Epidermal melanocyte (primary cell): ENCODE measurements around the gene SUSD1.
A peak's percentile ranks its signal among the peaks of the same experiment; 100 is the strongest.

Experiments
- DNase-seq: peaks from one replicate; pipeline ENCODE4 v3.0.0; 2011; ENCODE audit warnings: low spot score; ENCODE audit not compliant: insufficient read length

The SUSD1 gene

GRCh38 chr9:112042769-112043168 is 132.3 kb downstream of the SUSD1 start:
- DNase-seq = no peak

- DNase-seq = no peak
Measured at GRCh38 chr9:112042244-112042638, 132.9 kb downstream of the SUSD1 start.

DNA sequence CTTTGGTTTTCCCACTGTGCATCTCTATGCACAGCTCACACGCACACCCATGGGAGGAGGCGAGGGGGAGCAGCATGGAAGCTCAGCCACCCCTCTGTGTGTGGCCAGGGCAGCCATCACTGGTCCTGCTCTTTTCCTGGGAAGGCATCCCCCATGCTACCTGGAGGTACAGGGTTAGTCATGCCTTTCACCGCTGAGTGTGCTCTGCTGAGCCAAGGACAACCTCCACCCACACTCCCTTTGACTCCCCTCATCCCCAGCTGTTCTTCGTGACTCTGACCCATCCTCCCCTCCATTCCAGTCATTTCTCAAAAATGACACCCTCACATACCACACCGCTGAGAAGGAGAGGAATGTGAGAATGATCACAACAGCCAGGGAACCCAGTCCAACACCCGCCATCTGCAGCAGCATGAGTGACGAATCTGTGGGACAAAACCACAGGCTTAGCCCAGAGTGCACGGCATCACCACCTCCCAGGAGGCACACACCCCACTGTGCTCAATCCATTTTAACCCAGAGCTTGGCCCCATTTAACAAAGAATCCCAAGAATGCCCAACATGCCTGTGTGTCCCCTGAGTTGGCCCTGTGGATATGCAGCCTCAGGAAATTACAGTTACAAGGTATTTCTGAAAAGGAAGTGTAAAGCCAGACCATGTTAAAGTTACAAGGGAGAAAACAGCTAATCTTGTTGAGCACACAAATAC is 133.4 kb downstream of the SUSD1 start:
- DNase-seq = peak; percentile 46

- DNase-seq = no peak
Measured at GRCh38 chr9:112041199-112041535, 133.9 kb downstream of the SUSD1 start.

DNA sequence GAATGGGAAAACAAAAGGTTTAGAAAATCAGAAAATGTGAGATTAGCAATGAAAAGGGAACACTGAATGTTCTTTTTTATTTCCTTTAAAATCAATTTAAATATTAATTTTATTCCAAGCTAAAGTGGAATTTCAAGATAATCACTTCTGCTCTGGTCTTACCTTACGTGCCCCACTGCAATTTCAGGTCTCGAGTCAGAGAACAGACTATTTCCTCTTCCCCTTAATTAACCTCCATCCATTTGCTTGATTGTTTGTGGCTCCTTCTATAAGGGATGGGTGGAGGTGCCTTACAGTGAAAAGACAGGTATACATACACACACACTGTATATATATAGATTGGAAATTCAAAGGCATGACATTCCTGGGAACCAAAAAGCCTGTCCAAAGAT is 137.1 kb downstream of the SUSD1 start:
- DNase-seq = no peak

DNA sequence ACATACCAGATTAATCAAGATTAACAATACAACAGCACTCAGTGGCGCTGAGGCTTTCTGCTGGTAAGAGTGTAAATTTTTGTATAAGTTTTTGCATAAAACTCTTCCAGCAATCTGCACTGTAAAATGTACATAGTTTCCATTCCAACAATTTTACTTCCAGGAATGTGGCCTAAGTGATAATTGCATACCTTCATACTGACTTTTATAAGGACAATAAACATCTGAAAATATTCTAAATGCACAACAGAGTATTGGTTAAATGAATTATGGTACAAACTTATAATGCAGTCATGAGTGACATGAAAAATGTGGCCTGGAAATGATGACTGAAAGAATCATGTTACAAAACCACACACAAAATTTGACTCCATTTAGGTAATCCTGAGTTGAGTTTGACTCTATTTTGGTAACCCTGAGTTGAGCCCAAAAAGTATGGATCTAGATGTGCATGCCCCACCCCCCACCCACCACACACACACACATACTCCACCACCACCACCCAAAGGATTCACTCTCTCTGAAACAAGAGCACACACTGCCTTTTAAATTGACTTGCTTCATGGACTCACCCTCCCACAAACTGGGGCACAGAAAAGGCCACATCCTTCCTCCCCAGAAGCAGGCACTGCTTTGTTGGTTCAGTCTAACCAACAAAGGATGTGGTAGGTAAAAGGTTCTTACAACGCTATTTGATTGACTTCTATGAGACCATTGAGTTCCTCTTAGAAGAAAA is 137.6 kb downstream of the SUSD1 start:
- DNase-seq = no peak

GRCh38 chr9:112035166-112035826 is 139.8 kb downstream of the SUSD1 start:
- DNase-seq = no peak

DNA sequence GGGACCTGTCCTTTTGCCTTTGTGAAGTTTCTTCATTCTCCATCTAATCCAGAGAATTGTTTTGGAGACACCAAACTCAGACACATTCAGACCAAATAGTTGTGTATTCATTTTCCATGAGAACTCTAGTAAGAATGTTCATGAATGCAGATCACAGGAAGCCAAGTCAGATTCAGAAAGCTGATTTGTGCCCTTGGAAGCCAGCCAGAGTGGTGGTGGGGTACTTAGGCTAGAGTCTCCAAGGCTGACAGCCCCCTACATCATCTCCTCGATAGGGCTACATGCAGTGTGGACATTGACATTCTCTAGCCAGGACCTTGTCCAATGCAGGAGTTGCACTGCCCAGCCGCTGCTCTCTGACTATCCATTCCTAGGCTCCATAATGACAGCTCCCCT is 140.9 kb downstream of the SUSD1 start:
- DNase-seq = no peak

DNA sequence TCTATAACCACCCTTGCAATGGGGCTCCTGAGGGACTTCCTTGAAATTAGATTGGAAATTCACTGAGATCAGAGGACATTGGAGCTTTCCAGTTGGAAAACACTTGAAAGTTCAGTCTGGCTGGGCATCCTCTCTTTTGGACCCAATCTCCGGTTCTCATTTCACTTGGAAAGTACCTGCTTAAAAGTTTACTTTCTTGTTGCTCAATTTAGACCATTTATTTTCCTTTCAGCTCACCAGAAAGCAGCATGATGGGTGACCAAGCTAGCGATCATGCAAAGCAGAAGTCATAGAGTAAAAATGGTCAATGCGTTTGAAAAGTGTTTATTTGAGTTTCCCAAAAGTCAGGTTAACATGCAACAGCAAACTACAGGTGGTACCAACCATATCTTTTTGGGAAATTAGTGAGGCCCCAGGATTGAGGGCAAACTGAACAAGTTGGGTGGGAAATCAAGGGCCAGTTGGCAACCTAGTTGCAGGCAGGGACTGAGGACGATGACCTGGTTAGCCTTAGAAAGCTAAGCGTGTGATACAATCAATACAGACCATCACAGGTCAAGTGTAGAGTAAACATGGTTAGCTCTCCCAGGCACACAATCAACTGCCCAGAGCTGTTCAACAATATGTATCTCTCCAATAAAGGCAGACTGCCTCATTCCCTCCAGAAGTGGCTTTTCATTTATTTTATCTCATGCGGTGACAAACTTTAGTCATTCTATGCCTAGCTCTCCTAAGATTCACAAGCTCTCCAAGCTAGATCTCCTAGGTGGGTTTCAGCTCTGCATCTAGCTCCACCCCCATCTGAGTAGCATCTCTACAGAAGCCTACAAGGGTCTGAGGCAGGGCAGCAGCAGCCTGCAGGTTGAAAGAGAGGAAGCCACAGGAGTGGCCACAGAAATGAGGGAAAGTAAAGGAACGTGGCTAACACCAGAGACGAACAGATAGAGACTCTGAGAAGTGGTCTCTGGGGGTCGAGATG is 141.6 kb downstream of the SUSD1 start:
- DNase-seq = no peak

- DNase-seq = no peak
Measured at GRCh38 chr9:112032743-112033142, 142.4 kb downstream of the SUSD1 start.

- no peak for DNase-seq
Measured at GRCh38 chr9:112032009-112032408, 143.1 kb downstream of the SUSD1 start.

DNA sequence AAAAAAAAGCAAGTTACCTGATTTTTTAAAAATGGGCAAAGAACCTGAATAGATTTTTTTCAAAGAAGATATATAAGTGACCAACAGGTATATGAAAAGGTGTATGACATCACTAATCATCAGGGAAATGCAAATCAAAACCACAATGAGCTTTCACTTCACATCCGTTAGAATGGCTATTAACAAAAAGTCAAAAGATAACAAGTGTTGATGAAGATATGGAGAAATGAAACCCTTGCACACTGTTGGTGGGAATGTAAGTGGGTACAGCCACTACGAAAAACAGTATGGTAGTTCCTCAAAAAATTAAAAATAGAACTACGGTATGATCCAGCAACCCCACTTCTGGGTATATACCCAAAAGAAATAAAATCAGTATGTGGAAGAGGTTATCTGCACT is 143.7 kb downstream of the SUSD1 start:
- DNase-seq = no peak

DNA sequence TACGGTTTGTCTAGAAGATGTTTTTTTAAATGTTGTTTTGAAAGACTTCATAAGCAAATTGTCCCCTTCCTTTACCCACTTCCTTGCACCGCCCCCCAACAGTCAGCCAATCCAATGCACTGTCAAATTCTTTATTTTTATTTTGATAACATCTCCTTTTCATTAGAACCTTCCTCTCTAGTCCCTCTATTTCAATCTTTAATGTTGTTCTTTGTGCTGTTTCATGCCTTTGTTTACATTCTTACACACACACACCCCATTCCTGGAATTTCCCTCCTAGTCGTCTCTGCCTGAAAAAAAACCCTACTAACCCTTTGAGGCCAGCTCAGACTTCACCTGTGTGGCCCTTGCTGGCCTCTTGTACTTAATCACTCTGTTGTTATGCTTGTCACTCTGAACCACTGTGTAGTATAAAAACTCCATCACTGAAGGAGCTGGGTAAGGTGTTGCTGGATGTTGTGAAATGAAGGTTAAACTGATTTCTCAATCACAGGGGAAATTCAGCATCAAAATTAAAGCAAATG is 145.1 kb downstream of the SUSD1 start:
- peak; percentile 20 for DNase-seq

DNA sequence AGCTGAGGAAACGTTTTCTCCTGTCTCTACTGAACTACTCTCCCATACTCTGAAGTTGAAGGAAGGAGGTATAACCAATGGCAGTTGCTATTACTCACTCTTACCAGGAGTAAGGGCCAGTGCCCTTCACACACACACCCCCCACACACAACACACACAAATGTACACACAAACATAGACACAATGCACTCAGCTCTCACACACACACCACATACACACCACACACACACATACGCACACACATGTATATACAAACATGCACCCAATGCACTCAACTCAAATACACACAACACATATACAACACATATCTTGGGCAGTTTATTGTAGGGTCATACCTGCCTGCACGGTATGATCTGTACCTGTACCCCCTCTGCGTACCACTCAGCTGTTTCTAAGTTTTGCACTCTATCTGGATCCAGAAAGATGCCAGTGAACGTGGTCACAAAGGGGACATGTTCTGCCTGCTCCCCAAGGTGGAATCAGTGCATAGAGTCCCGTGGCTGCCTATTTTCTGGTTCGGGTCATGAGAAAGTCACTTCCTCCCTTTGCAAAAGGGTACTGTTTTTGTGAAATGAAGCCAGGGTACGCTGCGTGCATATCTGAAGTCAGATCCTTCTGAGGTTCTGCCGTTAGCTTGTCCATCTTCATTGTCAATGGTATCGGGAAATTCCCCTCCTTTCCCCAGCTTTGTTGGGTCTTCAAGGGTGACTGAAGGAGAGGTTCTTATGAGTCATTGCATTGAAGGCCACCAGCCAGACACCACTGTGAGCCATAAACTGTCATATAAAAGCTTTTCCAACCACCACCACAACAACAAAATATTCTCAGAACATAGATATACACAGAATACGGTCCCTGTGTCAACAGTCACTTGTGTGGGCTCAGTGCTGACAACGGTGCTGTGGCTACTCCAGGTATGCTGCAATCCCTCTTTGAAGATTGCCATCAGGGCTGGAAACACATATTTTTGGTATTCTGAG is 146.6 kb downstream of the SUSD1 start:
- no peak for DNase-seq

- no peak for DNase-seq
Measured at GRCh38 chr9:112025850-112026249, 149.2 kb downstream of the SUSD1 start.

DNA sequence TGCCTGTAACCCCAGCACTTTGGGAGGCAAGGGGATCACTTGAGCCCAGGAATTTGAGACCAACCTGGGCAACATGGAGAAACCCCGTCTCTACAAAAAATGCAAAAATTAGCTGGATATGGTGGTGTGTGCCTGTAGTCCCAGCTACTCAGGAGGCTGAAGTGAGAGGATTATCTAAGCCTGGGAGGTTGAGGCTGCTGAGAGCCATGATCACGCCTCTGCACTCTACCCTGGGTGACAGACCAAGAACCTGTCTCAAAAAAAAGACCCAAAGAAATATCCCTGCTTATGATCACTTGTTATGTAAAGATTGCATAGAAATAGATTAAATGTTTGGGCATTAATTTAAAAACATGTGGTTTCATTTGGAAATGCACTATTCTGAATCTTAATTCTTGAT is 153.4 kb downstream of the SUSD1 start:
- no peak for DNase-seq

DNA sequence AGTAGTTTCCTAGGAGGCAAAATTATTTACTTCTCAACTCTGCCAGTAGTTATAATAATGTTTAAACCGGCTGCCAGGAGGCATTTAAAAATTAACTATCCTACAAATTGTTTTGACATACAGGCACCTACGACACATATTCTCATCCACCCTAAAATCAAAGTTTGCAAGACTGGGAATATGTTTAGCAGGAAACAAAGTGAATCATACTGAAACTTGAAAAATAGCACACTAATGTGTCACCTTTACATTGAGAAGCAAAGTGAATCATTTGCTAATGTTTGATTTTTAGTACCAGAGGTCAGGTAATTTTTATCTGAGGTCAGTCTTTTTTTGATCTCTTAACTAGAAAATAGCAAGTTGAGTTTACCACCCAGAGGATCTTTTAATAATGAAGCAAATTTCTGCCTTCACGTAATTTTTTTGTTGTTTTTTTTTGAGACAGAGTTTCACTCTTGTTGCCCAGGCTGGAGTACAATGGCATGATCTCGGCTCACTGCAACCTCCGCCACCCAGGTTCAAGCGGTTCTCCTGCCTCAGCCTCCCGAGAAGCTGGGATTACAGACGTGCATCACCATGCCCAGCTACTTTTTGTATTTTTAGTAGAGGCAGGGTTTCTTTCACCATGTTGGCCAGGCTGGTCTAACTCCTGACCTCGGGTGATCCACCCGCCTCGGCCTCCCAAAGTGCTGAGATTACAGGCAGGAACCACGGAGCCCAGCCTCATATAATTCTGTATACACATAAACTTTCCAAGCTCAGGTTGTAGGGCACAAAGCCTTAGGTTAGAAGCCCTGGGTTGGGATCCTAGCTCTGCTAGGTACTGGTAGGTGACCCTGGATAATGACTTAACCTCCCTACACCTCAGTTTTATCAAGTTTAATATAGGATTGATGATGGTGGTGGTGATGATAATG is 154.2 kb downstream of the SUSD1 start:
- DNase-seq = no peak

DNA sequence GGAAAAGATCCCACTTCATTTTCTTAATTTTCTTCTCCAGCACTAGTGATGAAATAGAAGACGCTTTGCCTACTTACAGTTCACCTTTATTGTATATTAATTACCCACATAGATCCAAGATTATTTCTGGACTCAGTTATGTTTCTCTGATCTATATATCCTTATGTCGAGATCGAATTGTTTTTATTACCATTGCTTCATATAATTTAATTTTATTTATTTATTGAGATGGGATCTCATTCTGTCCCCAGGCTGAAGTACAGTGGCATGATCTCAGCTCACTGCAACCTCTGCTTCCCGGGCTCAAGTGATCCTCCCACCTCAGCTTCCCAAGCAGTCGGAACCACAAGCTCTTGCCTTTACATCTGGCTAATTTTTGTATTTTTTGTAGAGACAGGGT is 157.2 kb downstream of the SUSD1 start:
- no peak for DNase-seq

GRCh38 chr9:112015736-112016135 is 159.4 kb downstream of the SUSD1 start:
- no peak for DNase-seq
